Gastroesophageal sphincter (tissue), 3 donors: Measurements from ENCODE around the gene ARHGAP6.

Experiments used
- EP300 ChIP-seq: sonication (generic); formaldehyde crosslinking; IDR thresholded peaks from one replicate; pipeline ENCODE4 v1.6.1; 2017; ENCODE audit warnings: antibody characterized with exemption, mild to moderate bottlenecking
- POLR2A ChIP-seq, 2 donors: fragments of 450-650 bp; IDR thresholded peaks; one replicate each; pipeline ENCODE4 v1.6.1; 2017; ENCODE audit warnings: antibody characterized with exemption in 2 of 2, mild to moderate bottlenecking in 2 of 2, moderate library complexity in 1 of 2
- TF ChIP-seq, protein P1 (sequence below), 4 experiments: fragments of 200-600 bp in 2 of 4; fragments of 450-650 bp in 2 of 4; sonication (generic) in 1 of 4; IDR thresholded peaks; one replicate each; pipeline ENCODE4 v1.5.1; 2017 to 2019; ENCODE audit warnings: antibody characterized with exemption in 4 of 4, mild to moderate bottlenecking in 2 of 4, moderate library complexity in 2 of 4

DNA sequence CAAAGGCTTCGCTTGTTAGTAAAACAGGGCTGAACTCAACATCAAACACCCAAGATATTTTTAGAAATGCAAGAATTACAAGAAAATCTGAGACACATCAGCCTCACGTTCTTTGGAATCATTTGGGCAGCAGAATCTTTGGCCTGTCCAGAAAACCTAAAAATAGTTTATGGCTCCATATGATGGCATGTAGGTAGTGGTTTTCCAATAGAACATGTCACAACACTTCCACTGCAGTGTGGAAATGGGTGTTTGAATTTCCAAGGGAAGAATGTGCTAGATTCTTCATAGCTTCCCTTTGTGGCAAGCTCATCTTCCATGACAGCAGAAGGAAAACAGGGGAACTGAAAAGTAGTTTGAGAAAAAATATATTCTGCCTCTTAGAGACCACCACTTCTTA is 118.8 kb downstream of the ARHGAP6 start:
- TF ChIP-seq, protein P1, sequence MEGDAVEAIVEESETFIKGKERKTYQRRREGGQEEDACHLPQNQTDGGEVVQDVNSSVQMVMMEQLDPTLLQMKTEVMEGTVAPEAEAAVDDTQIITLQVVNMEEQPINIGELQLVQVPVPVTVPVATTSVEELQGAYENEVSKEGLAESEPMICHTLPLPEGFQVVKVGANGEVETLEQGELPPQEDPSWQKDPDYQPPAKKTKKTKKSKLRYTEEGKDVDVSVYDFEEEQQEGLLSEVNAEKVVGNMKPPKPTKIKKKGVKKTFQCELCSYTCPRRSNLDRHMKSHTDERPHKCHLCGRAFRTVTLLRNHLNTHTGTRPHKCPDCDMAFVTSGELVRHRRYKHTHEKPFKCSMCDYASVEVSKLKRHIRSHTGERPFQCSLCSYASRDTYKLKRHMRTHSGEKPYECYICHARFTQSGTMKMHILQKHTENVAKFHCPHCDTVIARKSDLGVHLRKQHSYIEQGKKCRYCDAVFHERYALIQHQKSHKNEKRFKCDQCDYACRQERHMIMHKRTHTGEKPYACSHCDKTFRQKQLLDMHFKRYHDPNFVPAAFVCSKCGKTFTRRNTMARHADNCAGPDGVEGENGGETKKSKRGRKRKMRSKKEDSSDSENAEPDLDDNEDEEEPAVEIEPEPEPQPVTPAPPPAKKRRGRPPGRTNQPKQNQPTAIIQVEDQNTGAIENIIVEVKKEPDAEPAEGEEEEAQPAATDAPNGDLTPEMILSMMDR (IDR thresholded peaks at IDR 0.05), result no peak
- TF ChIP-seq POLR2A (IDR thresholded peaks at IDR 0.05), result no peak
- TF ChIP-seq EP300, result no peak
